ENCODE results near the gene INPP4A. TPM values are rescaled to one million over a fixed set of nuclear protein-coding genes. Genes with fewer than 3 reads are reported as not detected.

Gene INPP4A
- total and polyA plus RNA-seq, 2 of the 13 experiments (the other 11 are each of a cell fraction or from before 2014, with no cell fraction given), result 10.1 to 10.9 TPM

GRCh38 chr2:98454500-98455235, 10.0 kb downstream of the INPP4A start (continued):
- TF ChIP-seq DBP (CRISPR knock-in tag; IDR thresholded peaks at IDR 0.05; ENCODE audit: not compliant biosample characterization) (no peak), RBM39 (IDR thresholded peaks at IDR 0.05; ENCODE audit: low read depth, low read length, poor library complexity, severe bottlenecking) (no peak), ELF3 (CRISPR knock-in tag; IDR thresholded peaks at IDR 0.05) (0 out of 2 replicates have a peak, but pooled peaks have one; percentile 16), SYNCRIP (IDR thresholded peaks at IDR 0.05; ENCODE audit: insufficient read depth, low read depth, low read length) (no peak), ZBTB7B (CRISPR knock-in tag; IDR thresholded peaks at IDR 0.05) (no peak), CHD2 (IDR thresholded peaks at IDR 0.05; ENCODE audit: low read depth, low read length) (no peak), ZNF605 (CRISPR knock-in tag; IDR thresholded peaks at IDR 0.05) (no peak), SAP130 (CRISPR knock-in tag; IDR thresholded peaks at IDR 0.05; ENCODE audit: low read depth) (0 out of 2 replicates have a peak, but pooled peaks have one; percentile 22), BATF2 (CRISPR knock-in tag; IDR thresholded peaks at IDR 0.05) (no peak), IRX3 (CRISPR knock-in tag; IDR thresholded peaks at IDR 0.05; ENCODE audit: borderline replicate concordance, low read depth) (no peak), MYC (CRISPR knock-in tag; IDR thresholded peaks at IDR 0.05; ENCODE audit: borderline replicate concordance) (no peak), TRAFD1 (CRISPR knock-in tag; IDR thresholded peaks at IDR 0.05; ENCODE audit: borderline replicate concordance) (no peak), RAD51 (IDR thresholded peaks at IDR 0.05; ENCODE audit: borderline replicate concordance) (no peak), MYNN (CRISPR knock-in tag; IDR thresholded peaks at IDR 0.05; ENCODE audit: low read depth) (no peak)
